Central memory CD8-positive, alpha-beta T cell (primary cell): ENCODE data around the gene RTN4.

Experiments
- ATAC-seq: fragments of 150-1000 bp; cut with Tn5 transposase; replicated peaks from 2 replicates; pipeline ENCODE4 v1.10.0; 2022; ENCODE audit warnings: mild to moderate bottlenecking, moderate FRiP score, moderate number of reproducible peaks; ENCODE audit not compliant: poor library complexity, severe bottlenecking; ENCODE audit errors: extremely low read depth
- DNase-seq, 2 donors: peaks; one replicate each; pipeline ENCODE4 v3.0.0; 2021; ENCODE audit warnings: low spot score in 2 of 2
- H3K27ac Mint-ChIP-seq: one replicate; pipeline ENCODE4 v1.8.0; 2022; ENCODE audit warnings: low read depth, mild to moderate bottlenecking, moderate library complexity, mixed read lengths
- H3K27me3 Mint-ChIP-seq: one replicate; pipeline ENCODE4 v1.8.0; 2022; ENCODE audit warnings: mixed read lengths
- H3K36me3 Mint-ChIP-seq: one replicate; pipeline ENCODE4 v1.8.0; 2022; ENCODE audit warnings: mild to moderate bottlenecking, moderate library complexity, mixed read lengths; ENCODE audit not compliant: insufficient read depth
- H3K4me1 Mint-ChIP-seq: one replicate; pipeline ENCODE4 v1.8.0; 2022; ENCODE audit warnings: mixed read lengths
- H3K4me3 Mint-ChIP-seq: one replicate; pipeline ENCODE4 v1.8.0; 2022; ENCODE audit warnings: mild to moderate bottlenecking, moderate library complexity, mixed read lengths
- H3K9me3 Mint-ChIP-seq: one replicate; pipeline ENCODE4 v1.8.0; 2022; ENCODE audit warnings: mixed read lengths

RTN4 gene

DNA sequence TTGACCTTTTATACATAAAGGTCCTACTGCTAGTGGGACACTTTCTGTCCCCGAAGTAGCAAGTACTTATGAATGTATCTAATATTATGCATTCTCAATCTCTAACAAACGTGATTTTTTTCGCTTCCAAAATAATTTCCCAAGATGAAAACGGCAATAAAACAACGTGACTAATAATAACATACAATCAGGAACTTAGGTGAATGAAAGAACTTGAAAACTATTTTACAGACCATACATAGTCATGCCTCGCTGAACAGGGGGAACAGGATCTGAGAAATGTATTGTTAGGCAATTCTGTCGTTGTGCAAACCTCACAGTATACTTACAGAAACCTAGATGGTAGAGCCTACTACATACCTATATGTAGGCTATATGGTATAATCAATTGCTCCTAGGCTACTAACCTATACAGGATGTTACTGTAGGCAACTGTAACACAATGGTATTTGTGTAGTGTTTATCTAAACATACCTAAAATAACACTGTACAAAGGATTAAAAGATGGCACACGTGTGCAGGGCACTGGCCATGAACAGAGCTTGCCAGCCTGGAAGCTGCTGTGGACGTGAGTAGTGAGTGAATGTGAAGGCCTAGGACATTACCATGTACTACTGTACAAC, 2.5 kb downstream of the RTN4 start:
- ATAC-seq = no peak

DNA sequence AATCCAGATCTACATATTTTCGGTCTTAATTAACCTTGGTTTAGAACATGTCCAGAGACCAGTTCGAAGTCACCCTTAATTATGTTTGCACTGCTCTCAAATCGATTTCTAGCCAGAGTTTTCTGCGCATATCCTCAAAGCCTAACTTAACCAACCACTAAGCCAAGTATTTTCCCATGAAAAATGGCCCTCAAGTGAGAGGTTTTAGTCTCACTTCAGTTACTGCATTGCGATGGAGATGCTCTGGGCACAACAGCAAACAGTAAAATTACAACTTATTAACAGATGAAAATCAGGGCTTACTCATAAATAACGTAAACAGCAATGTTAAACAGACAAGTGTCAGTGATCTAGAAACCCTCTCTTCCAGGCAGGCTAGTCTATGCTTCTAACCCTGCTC, 4.5 kb downstream of the RTN4 start:
- Mint-ChIP-seq H3K27ac (peak overlapping the region; percentile 19), H3K27me3 (no peaks in the 10 kb centered on the region), H3K36me3 (peaks cover 12% of the 10 kb centered on the region), H3K4me1 (peaks cover 67% of the 10 kb centered on the region), H3K4me3 (no peak overlapping the region), H3K9me3 (no peaks in the 10 kb centered on the region)
- no peak for ATAC-seq
- DNase-seq = no peak

More for the DNA sequence above, 2.5 kb downstream of the RTN4 start:
- Mint-ChIP-seq H3K36me3 (peaks cover 12% of the 10 kb centered on the region), H3K9me3 (no peaks in the 10 kb centered on the region), H3K27me3 (no peaks in the 10 kb centered on the region), H3K4me3 (peak overlapping the region; percentile 93), H3K4me1 (peaks cover 68% of the 10 kb centered on the region), H3K27ac (peak overlapping the region; percentile 50)
- no peak for DNase-seq

DNA sequence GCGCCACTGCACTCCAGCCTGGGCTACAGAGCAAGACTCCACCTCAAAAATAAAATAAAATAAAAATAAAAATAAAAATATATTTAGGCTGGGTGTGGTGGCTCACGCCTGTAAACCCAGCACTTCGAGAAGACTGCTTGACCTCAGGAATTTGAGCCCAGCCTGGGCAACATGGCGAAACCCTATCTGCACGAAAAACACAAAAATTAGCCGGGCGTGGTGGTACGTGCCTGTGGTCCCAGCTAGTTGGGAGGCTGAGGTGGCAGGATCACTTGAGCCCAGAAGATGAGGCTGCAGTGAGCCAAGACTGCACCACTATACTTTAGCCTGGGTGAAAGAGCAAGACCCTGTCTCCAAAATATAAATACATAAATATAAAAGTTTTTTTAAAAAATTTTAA, 6.4 kb downstream of the RTN4 start:
- Mint-ChIP-seq H3K4me3 (no peak overlapping the region), H3K36me3 (peaks cover 3% of the 10 kb centered on the region), H3K27me3 (no peaks in the 10 kb centered on the region), H3K4me1 (peaks cover 61% of the 10 kb centered on the region), H3K9me3 (no peaks in the 10 kb centered on the region), H3K27ac (no peak overlapping the region)
- ATAC-seq (no peak), DNase-seq (no peak)

DNA sequence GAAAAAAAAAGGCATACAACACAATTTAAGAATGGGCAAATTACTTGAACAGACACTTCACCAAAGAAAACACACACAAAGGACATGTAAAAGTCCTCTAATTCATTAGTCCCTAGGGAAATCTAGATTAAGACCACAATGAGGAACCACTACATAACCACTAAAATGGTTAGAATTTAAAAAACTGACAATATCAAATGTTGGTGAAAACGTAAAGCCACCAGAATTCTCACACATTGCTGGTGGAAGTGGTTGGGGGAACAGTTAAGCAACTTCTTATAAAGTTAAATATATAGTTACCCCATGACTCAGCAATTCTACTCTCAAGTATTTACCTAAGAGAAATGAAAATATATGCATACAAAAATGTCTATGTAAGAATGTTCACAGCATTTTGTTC, 11.8 kb downstream of the RTN4 start:
- Mint-ChIP-seq H3K27me3 (no peaks in the 10 kb centered on the region), H3K4me1 (peaks cover 60% of the 10 kb centered on the region), H3K9me3 (no peaks in the 10 kb centered on the region), H3K4me3 (no peak overlapping the region), H3K27ac (no peak overlapping the region), H3K36me3 (peaks cover 3% of the 10 kb centered on the region)
- DNase-seq (no peak), ATAC-seq (peak; percentile 43)

DNA sequence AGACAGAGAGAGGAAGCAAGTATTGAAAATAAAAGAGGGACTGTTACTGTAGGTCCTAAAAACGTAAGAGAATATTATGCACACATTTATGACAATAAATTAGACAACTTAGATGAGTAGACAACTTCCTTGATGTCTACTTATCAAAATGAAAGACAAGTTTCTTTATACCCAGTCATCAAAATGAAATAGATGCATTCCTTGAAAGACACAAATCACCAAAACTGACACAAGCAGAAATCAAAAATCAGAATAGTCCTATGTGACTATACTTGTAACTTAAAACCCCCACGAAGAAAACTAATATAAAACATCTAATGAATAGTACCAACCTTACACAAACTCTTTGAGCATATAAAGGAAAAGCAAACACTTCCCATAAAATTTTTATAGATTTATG, 14.5 kb downstream of the RTN4 start:
- Mint-ChIP-seq H3K4me1 (peaks cover 65% of the 10 kb centered on the region), H3K27ac (peak overlapping the region; percentile 33), H3K27me3 (no peaks in the 10 kb centered on the region)

DNA sequence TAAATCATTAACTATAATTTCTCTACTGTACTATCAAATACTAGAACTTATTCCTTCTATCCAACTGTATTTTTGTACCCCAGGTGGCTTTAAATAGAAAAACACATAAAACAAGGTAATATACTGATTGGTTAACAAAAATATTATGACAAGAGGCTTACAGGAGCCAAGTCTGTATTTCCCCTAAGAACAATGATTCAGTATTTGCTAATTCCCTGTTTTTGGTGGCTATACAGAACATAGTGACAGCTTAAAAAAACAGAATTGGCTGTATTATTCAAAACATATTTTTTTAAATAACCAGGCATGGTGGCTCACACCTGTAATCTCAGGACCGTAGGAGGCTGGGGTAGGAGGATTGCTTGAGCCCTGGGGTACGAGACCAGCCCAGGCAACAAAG, 16.3 kb downstream of the RTN4 start:
- DNase-seq = no peak
- no peak for ATAC-seq
- H3K9me3 Mint-ChIP-seq = no peaks in the 10 kb centered on the region
- peaks cover 3% of the 10 kb centered on the region for H3K36me3 Mint-ChIP-seq
- peaks cover 65% of the 10 kb centered on the region for H3K4me1 Mint-ChIP-seq
- no peaks in the 10 kb centered on the region for H3K27me3 Mint-ChIP-seq
- H3K4me3 Mint-ChIP-seq = no peak overlapping the region
- H3K27ac Mint-ChIP-seq = no peak overlapping the region

More for the DNA sequence above, 14.5 kb downstream of the RTN4 start:
- no peak for ATAC-seq
- Mint-ChIP-seq H3K4me3 (no peak overlapping the region), H3K9me3 (no peaks in the 10 kb centered on the region), H3K36me3 (peaks cover 3% of the 10 kb centered on the region)
- DNase-seq = no peak

DNA sequence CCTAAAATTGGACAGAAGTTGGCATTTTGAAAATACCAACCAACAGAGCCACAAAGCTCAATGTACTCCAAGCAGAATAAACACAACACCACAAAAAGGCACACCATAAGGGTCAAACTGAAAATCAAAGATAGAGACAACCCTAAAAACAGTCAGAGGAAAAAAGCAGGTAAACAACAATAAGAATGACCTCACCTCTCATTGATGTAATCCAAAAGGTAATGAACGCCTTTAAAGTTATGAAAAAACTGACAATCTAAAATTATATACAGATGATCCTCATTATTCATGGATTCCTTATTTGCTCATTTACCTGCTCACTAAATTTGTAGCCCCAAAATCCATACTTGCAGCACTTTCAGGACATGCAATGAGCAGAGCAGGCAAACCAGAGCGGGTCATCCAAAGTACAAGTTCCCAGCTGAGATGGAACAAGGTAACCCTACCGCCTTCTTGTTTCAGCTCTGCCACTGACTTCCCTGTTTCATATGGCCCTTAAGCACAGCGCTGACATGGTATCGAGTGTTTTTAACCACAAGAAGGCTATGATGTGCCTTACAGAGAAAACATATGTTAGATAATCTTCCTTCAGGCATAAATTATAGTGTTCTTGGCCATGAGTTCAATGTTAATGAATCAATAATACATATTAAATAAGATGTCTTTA, 17.0 kb downstream of the RTN4 start:
- no peaks in the 10 kb centered on the region for H3K27me3 Mint-ChIP-seq
- H3K36me3 Mint-ChIP-seq = peaks cover 3% of the 10 kb centered on the region
- H3K4me1 Mint-ChIP-seq = peaks cover 65% of the 10 kb centered on the region
- H3K9me3 Mint-ChIP-seq = no peaks in the 10 kb centered on the region
- DNase-seq (no peak), ATAC-seq (peak; percentile 65)
- no peak overlapping the region for H3K27ac Mint-ChIP-seq
- no peak overlapping the region for H3K4me3 Mint-ChIP-seq

DNA sequence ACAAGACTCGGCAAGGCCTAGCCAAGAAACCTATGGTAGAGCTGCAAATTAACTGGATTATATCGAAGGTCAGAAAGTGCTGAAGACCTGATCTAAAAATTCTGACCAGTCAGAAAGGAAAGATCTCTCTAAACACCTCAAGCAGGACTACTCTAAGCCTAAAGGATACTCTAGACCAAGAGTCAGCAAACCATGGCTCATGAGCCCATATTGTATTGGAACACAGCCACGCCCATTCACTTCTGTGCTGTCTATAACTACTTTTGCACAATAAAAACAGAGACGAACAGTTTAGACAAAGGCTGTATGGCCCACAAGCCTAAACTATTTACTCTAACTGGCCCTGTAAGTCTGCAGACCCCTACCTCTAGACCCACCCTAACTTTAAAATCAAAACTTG, 18.7 kb downstream of the RTN4 start:
- peaks cover 49% of the 10 kb centered on the region for H3K4me1 Mint-ChIP-seq
- DNase-seq = no peak
- H3K36me3 Mint-ChIP-seq = peaks cover 3% of the 10 kb centered on the region
- no peak overlapping the region for H3K27ac Mint-ChIP-seq
- H3K9me3 Mint-ChIP-seq = no peaks in the 10 kb centered on the region
- no peaks in the 10 kb centered on the region for H3K27me3 Mint-ChIP-seq
- no peak for ATAC-seq
- H3K4me3 Mint-ChIP-seq = no peak overlapping the region

DNA sequence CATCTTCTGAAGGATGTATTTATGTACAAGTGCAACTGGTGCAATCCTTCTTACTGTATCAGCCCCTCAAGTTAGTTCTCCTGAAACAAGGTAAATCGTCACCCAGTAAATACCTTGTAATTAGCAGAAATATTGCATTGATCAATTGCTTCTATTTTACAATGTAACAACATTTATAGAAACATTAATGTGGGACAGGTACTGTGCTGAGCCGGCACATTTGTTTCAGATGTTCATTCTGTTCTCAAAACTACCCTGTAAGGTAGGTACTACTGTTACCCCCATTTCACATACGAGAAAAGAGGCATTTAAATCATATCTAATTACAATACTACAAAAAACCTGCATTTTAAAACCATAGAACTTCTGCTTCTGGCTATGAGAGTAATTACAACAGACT, 19.5 kb downstream of the RTN4 start:
- Mint-ChIP-seq H3K27ac (no peak overlapping the region), H3K36me3 (peaks cover 2% of the 10 kb centered on the region), H3K9me3 (no peaks in the 10 kb centered on the region), H3K4me1 (peaks cover 45% of the 10 kb centered on the region), H3K4me3 (no peak overlapping the region), H3K27me3 (no peaks in the 10 kb centered on the region)
- ATAC-seq (no peak), DNase-seq (no peak)

DNA sequence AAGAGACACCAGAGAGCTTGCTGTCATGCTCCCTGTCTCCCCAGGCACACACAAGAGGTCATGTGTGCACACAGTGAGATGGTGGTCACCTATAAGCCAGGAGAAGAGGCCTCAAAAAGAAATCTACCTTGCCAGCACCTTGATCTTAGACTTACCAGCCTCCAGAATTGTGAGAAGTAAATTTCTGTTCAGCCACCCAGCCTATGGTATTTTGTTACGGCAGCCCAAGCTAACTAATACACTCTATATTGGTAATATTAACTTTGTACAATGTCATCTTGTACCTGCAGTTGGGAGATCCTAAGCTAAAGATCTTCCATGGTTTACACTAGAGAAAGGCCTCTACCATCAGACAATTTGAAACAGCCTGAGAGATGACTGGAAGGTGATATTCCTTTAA, 21.2 kb downstream of the RTN4 start:
- H3K27ac Mint-ChIP-seq = no peak overlapping the region
- H3K9me3 Mint-ChIP-seq = no peaks in the 10 kb centered on the region
- DNase-seq (no peak), ATAC-seq (no peak)
- H3K27me3 Mint-ChIP-seq = no peaks in the 10 kb centered on the region
- H3K36me3 Mint-ChIP-seq = no peaks in the 10 kb centered on the region
- H3K4me3 Mint-ChIP-seq = no peak overlapping the region
- peaks cover 32% of the 10 kb centered on the region for H3K4me1 Mint-ChIP-seq

DNA sequence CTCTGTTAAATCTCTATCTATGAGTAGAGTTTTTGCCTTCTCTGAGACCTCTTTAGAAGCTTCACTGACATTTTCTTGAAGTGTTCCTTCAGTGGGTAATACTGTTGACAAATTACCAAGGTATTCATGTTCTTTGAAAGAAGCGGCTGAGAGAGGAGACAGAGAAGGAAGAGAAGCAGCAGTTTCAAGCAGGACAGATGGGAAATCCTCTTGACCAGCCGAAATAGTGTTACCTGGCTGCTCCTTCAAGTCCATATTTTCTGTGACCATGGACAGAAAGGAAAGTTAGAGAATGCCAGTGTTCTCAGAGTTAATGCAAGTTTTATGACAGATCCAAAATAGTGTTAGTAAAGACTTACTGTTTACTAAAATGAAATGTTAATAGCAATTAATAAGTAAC, 23.0 kb downstream of the RTN4 start:
- DNase-seq (no peak), ATAC-seq (no peak)
- H3K9me3 Mint-ChIP-seq = no peaks in the 10 kb centered on the region
- peaks cover 19% of the 10 kb centered on the region for H3K4me1 Mint-ChIP-seq
- H3K36me3 Mint-ChIP-seq = no peaks in the 10 kb centered on the region
- H3K27me3 Mint-ChIP-seq = no peaks in the 10 kb centered on the region
- H3K4me3 Mint-ChIP-seq = no peak overlapping the region
- no peak overlapping the region for H3K27ac Mint-ChIP-seq

DNA sequence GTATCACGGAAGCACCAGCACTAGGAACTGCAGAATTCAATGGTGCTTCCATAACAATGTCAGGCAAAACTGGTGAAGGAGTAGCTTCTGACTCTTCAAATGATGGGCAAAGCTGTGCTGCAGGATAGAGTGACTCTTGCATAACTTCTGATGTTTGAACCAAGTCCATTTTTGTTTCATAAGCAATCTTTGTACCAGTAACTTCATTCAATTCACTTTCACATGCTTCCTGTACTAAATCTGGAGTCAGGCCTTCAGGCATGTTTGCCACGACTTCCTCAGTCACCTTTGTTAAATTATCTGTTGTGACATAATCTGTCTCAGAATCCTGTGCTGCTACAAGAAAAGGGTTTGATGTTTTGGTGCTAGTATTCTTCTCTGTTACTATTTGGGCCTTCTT, 24.0 kb downstream of the RTN4 start:
- ATAC-seq (no peak), DNase-seq (no peak)
- H3K36me3 Mint-ChIP-seq = no peaks in the 10 kb centered on the region
- no peak overlapping the region for H3K4me3 Mint-ChIP-seq
- no peak overlapping the region for H3K27ac Mint-ChIP-seq
- H3K4me1 Mint-ChIP-seq = peaks cover 10% of the 10 kb centered on the region
- H3K9me3 Mint-ChIP-seq = no peaks in the 10 kb centered on the region
- no peaks in the 10 kb centered on the region for H3K27me3 Mint-ChIP-seq

DNA sequence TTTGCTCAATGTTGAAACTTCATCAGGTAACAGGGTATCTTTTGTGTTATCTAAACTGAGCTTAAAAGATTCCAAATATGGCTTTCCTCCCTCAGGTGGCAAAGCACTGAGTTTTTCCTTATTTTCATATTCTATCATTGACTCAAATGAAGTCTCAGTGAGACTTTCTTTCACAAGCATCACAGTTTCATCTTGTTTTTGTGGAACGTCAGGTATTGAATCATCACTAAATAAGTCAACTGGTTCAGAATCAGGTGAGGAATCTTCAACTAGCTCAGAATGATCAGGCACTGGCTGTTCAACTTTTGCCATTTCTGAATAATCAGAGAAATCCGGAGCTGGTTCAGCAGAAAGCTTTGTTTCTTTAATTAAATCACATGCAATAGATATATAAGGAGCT, 24.6 kb downstream of the RTN4 start:
- no peak for ATAC-seq
- no peaks in the 10 kb centered on the region for H3K9me3 Mint-ChIP-seq
- no peak for DNase-seq
- H3K36me3 Mint-ChIP-seq = no peaks in the 10 kb centered on the region
- no peaks in the 10 kb centered on the region for H3K27me3 Mint-ChIP-seq
- no peak overlapping the region for H3K4me3 Mint-ChIP-seq
- H3K4me1 Mint-ChIP-seq = peaks cover 6% of the 10 kb centered on the region
- H3K27ac Mint-ChIP-seq = no peak overlapping the region
